ENCODE measurements around the gene FCRL3. TPM values are rescaled to one million over a fixed set of nuclear protein-coding genes. Genes with fewer than 3 reads are reported as not detected.

Gene FCRL3
- total RNA-seq, 4 donors from 2014 or later, result 0.21 TPM; not detected in 3

DNA sequence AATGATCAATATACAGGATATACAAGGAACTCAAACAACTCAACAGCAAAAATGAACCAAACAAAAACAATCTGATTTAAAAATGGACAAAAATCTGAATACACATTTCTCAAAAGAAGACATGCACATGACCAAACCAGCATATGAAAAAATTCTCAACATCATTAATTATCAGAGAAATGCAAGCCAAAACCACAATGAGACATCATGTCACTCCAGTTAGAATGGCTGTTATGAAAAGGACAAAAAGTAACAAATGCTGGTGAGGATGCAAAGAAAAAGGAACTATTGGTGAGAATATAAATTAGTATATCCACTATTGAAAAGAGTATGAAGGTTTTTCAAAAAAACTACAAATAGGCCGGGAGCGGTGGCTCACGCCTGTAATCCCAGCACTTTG lies 42.0 kb downstream of the FCRL3 start:
- H3K27ac ChIP-seq, result no peak overlapping the region
- no peaks in the 10 kb centered on the region for H3K36me3 ChIP-seq
- intact Hi-C loops (cut with DNase I; ENCODE audit: low total_unique reads), result no loop called here
- H3K27me3 ChIP-seq, result no peaks in the 10 kb centered on the region
- no peak for TF ChIP-seq POLR2A (IDR thresholded peaks at IDR 0.05)
- TF ChIP-seq, protein P1, sequence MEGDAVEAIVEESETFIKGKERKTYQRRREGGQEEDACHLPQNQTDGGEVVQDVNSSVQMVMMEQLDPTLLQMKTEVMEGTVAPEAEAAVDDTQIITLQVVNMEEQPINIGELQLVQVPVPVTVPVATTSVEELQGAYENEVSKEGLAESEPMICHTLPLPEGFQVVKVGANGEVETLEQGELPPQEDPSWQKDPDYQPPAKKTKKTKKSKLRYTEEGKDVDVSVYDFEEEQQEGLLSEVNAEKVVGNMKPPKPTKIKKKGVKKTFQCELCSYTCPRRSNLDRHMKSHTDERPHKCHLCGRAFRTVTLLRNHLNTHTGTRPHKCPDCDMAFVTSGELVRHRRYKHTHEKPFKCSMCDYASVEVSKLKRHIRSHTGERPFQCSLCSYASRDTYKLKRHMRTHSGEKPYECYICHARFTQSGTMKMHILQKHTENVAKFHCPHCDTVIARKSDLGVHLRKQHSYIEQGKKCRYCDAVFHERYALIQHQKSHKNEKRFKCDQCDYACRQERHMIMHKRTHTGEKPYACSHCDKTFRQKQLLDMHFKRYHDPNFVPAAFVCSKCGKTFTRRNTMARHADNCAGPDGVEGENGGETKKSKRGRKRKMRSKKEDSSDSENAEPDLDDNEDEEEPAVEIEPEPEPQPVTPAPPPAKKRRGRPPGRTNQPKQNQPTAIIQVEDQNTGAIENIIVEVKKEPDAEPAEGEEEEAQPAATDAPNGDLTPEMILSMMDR (IDR thresholded peaks at IDR 0.05), result no peak
- H3K4me3 ChIP-seq, result no peak overlapping the region
- H3K9me3 ChIP-seq, result no peaks in the 10 kb centered on the region
- no peaks in the 10 kb centered on the region for H3K4me1 ChIP-seq
- DNase-seq, result no peak

DNA sequence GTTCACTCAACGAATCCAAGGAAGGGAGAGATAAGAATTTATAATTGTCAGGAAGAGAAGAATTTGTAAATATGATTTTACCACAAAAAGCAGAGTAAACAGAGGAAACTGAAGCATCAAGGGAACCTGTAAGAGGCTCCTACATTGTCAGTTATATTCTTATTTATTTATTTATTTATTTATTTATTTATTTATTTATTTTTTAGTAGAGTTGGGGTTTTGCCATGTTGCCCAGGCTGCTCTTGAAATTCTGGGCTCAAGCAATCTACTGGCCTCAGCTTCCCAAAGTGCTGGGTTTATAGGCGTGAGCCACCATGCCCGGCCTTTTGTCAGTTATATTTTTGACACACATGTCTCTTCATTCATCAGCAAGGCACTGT lies 47.1 kb downstream of the FCRL3 start:
- no peak overlapping the region for H3K4me3 ChIP-seq
- no peaks in the 10 kb centered on the region for H3K36me3 ChIP-seq
- DNase-seq, result no peak
- no peaks in the 10 kb centered on the region for H3K27me3 ChIP-seq
- no peaks in the 10 kb centered on the region for H3K4me1 ChIP-seq
- no peak overlapping the region for H3K27ac ChIP-seq
- H3K9me3 ChIP-seq, result no peaks in the 10 kb centered on the region
- intact Hi-C loops (cut with DNase I; ENCODE audit: low total_unique reads), result no loop called here
- TF ChIP-seq, protein P1 (IDR thresholded peaks at IDR 0.05), result no peak
- no peak for TF ChIP-seq POLR2A (IDR thresholded peaks at IDR 0.05)

DNA sequence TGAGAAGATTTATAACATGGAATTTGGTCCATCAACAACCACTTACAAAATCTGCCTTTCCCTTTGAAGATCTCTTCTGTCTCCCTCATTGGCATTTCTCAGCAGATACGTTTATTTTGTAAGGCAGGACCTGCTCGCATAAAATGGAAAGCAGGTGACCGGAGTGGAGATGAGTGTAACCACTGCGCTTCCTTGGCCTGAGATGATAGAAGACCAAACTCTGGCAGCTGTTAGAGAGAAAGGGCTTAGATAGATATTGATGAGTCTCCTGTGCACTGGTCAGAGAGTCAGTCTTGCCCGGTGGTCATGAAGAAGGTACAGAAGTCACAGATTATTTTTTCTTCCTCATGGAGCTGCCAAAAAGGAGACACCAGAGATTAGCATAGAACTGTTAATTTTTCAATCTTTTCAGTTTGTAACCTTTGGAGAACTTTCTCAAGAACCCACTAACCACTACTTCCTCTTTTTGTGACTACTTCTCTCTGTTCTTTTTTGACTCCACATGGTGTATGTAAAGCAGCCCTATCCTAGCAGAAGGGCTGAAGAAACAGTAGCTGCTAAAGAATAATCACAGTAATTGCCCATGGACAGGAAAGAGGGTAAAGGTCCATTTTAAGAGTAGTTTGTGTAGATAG lies 47.6 kb downstream of the FCRL3 start:
- Histone ChIP-seq H3K9me3 (no peaks in the 10 kb centered on the region), H3K36me3 (no peaks in the 10 kb centered on the region), H3K27me3 (no peaks in the 10 kb centered on the region), H3K4me3 (no peak overlapping the region), H3K4me1 (no peaks in the 10 kb centered on the region), H3K27ac (no peak overlapping the region)
- no peak for DNase-seq
- TF ChIP-seq, protein P1 (IDR thresholded peaks at IDR 0.05), result no peak
- no peak for TF ChIP-seq POLR2A (IDR thresholded peaks at IDR 0.05)
- intact Hi-C loops (cut with DNase I; ENCODE audit: low total_unique reads), result no loop called here

DNA sequence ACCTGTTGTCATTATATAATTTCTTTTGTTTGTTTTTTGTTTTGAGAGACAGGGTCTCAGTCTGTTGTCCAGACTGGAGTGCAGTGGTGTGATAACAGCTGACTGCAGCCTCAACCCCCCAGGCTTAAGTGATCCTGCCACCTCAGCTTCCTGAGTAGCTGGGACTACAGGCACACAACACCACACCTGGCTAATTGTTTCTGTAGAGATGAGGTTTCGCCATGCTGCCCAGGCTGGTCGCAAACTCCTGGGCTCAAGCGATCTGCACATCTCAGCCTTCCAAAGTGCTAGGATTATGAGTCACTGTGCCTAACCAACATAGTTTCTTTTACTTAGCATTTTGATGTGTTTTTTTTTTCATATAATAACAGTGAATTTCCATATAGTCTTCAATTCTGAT lies 52.3 kb downstream of the FCRL3 start:
- Histone ChIP-seq H3K27me3 (no peaks in the 10 kb centered on the region), H3K36me3 (no peaks in the 10 kb centered on the region), H3K9me3 (no peaks in the 10 kb centered on the region), H3K4me3 (no peak overlapping the region), H3K27ac (no peak overlapping the region), H3K4me1 (no peaks in the 10 kb centered on the region)
- intact Hi-C loops (cut with DNase I; ENCODE audit: low total_unique reads), result no loop called here
- TF ChIP-seq POLR2A (IDR thresholded peaks at IDR 0.05), result no peak
- TF ChIP-seq, protein P1 (IDR thresholded peaks at IDR 0.05), result no peak
- DNase-seq, result no peak

DNA sequence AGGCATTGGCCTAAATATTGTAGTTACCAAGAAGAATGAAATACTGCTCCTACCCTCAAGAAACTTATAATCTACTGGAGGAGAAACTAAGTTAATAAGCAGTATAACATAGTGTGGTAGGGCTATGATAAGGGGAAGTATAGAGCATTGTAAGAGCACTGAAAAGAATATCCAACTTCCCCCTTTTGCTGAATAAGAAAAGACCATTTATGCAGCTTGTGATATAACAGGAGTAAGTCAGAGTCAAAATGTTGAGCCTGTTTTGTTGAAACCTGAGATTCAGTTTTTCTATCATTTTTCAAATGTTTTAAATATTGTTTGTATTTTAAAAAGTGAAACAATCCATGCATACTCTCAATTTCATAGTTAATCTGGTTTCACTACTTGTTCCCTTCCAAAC lies 54.4 kb downstream of the FCRL3 start:
- DNase-seq, result no peak
- no peaks in the 10 kb centered on the region for H3K27me3 ChIP-seq
- intact Hi-C loops (cut with DNase I; ENCODE audit: low total_unique reads), result no loop called here

More for the DNA sequence above, 54.4 kb downstream of the FCRL3 start:
- Histone ChIP-seq H3K36me3 (no peaks in the 10 kb centered on the region), H3K9me3 (no peaks in the 10 kb centered on the region), H3K4me3 (no peak overlapping the region), H3K27ac (no peak overlapping the region), H3K4me1 (no peaks in the 10 kb centered on the region)
- no peak for TF ChIP-seq POLR2A (IDR thresholded peaks at IDR 0.05)
- TF ChIP-seq, protein P1 (IDR thresholded peaks at IDR 0.05), result no peak

Measured in uterus (tissue), 4 donors.